ENCODE results near the gene NEDD8. TPM values are rescaled to one million over a fixed set of nuclear protein-coding genes. Genes with fewer than 3 reads are reported as not detected.

NEDD8 gene
- total RNA-seq: 140 and 180 TPM in 2 replicates

GRCh38 chr14:24232121-24232644, at the start of gene NEDD8:
NEDD8 (minus strand) TSS chr14:24232367; CDS start chr14:24232267, 100 bp downstream.

GRCh38 chr14:24271134-24271833, 39.1 kb upstream of the NEDD8 start, which contains the start of gene RABGGTA:
RABGGTA (minus strand) TSS chr14:24271597; CDS start chr14:24271115, 482 bp downstream.

GRCh38 chr14:24262821-24263733, 30.9 kb upstream of the NEDD8 start, which contains the start of gene TGM1:
TGM1 (minus strand) TSS chr14:24263177; CDS start chr14:24262352, 825 bp downstream.

GRCh38 chr14:24232645-24233537, 724 bp upstream of the NEDD8 start, which contains the start of gene GMPR2:
GMPR2 (plus strand) TSS chr14:24232929; CDS start chr14:24233254, 325 bp downstream.

GRCh38 chr14:24215495-24216344, 16.4 kb downstream of the NEDD8 start, which contains the start of gene MDP1:
MDP1 (minus strand) TSS chr14:24216066; CDS start chr14:24215955, 111 bp downstream.

GRCh38 chr14:24212924-24213865, 19.0 kb downstream of the NEDD8 start, which contains the start of gene CHMP4A:
CHMP4A (minus strand) TSS chr14:24213488; CDS start chr14:24213439, 49 bp downstream.

GRCh38 chr14:24195186-24196070, 36.7 kb downstream of the NEDD8 start, which contains the start of gene TM9SF1:
TM9SF1 (minus strand) TSS chr14:24195441; CDS start chr14:24195019, 422 bp downstream.

GRCh38 chr14:24188251-24189058, 43.7 kb downstream of the NEDD8 start, which contains the start of gene IPO4:
IPO4 (minus strand) TSS chr14:24188816; CDS start chr14:24188787, 29 bp downstream.

GRCh38 chr14:24171422-24172260, 60.5 kb downstream of the NEDD8 start, which contains the start of gene REC8:
REC8 (plus strand) TSS chr14:24172080; CDS start chr14:24172553, 473 bp downstream.

Other genes with a start within 250 kb of the NEDD8 start
- 10.5 and 19.1 TPM in 2 replicates for gene DHRS4L2, start 243.4 kb downstream of the NEDD8 start, total RNA-seq
- 0.23 TPM in 1 of 2 replicates, not detected in the other for gene CARMIL3, start 180.4 kb downstream of the NEDD8 start, total RNA-seq
- gene CPNE6, start 160.8 kb downstream of the NEDD8 start, total RNA-seq: not detected in 2 replicates
- gene PCK2, start 138.1 kb downstream of the NEDD8 start, total RNA-seq: 29.8 TPM in 2 replicates
- gene DCAF11, start 117.6 kb downstream of the NEDD8 start, total RNA-seq: 40.7 and 41.4 TPM in 2 replicates
- 0.12 and 3.7 TPM in 2 replicates for gene NRL, start 117.4 kb downstream of the NEDD8 start, total RNA-seq
- 0.09 TPM in 1 of 2 replicates, not detected in the other for gene FITM1, start 101.7 kb downstream of the NEDD8 start, total RNA-seq
- 155 and 162 TPM in 2 replicates for gene PSME1, start 96.2 kb downstream of the NEDD8 start, total RNA-seq
- gene EMC9, start 90.8 kb downstream of the NEDD8 start, total RNA-seq: 10.2 and 11.3 TPM in 2 replicates
- 48.4 and 65.5 TPM in 2 replicates for gene PSME2, start 85.8 kb downstream of the NEDD8 start, total RNA-seq
- 44.8 and 49.7 TPM in 2 replicates for gene RNF31, start 84.9 kb downstream of the NEDD8 start, total RNA-seq
- 26.7 and 48.1 TPM in 2 replicates for gene IRF9, start 71.1 kb downstream of the NEDD8 start, total RNA-seq
- 15.1 and 18.4 TPM in 2 replicates for gene REC8, start 60.3 kb downstream of the NEDD8 start, total RNA-seq
- gene IPO4, start 43.6 kb downstream of the NEDD8 start, total RNA-seq: 23.9 and 28.9 TPM in 2 replicates
- 54.7 and 58.8 TPM in 2 replicates for gene TM9SF1, start 36.9 kb downstream of the NEDD8 start, total RNA-seq
- not detected in 2 replicates for gene TSSK4, start 26.7 kb downstream of the NEDD8 start, total RNA-seq
- gene CHMP4A, start 18.9 kb downstream of the NEDD8 start, total RNA-seq: 30.9 and 31.7 TPM in 2 replicates
- 16.2 and 17.8 TPM in 2 replicates for gene MDP1, start 16.3 kb downstream of the NEDD8 start, total RNA-seq
- gene GMPR2, start 562 bp upstream of the NEDD8 start, total RNA-seq: 30.3 and 55.7 TPM in 2 replicates
- 48.6 and 58.6 TPM in 2 replicates for gene TINF2, start 10.3 kb upstream of the NEDD8 start, total RNA-seq
- 1.0 and 7.9 TPM in 2 replicates for gene TGM1, start 30.8 kb upstream of the NEDD8 start, total RNA-seq
- 23.0 and 27.1 TPM in 2 replicates for gene RABGGTA, start 39.2 kb upstream of the NEDD8 start, total RNA-seq
- gene DHRS1, start 67.4 kb upstream of the NEDD8 start, total RNA-seq: 6.9 and 26.3 TPM in 2 replicates
- gene NOP9, start 67.5 kb upstream of the NEDD8 start, total RNA-seq: 10.9 and 11.0 TPM in 2 replicates
- gene CIDEB, start 75.6 kb upstream of the NEDD8 start, total RNA-seq: 1.0 and 1.2 TPM in 2 replicates
- 1.5 and 6.7 TPM in 2 replicates for gene LTB4R2, start 77.8 kb upstream of the NEDD8 start, total RNA-seq
- 2.1 and 4.5 TPM in 2 replicates for gene LTB4R, start 79.1 kb upstream of the NEDD8 start, total RNA-seq
- 0.26 and 2.1 TPM in 2 replicates for gene ADCY4, start 102.7 kb upstream of the NEDD8 start, total RNA-seq
- 0.35 and 0.51 TPM in 2 replicates for gene RIPK3, start 107.6 kb upstream of the NEDD8 start, total RNA-seq
- 59.5 and 83.0 TPM in 2 replicates for gene NFATC4, start 135.8 kb upstream of the NEDD8 start, total RNA-seq
- 24.0 and 31.4 TPM in 2 replicates for gene NYNRIN, start 166.6 kb upstream of the NEDD8 start, total RNA-seq
- gene CBLN3, start 197.3 kb upstream of the NEDD8 start, total RNA-seq: 3.1 and 6.9 TPM in 2 replicates
- 35.0 and 37.8 TPM in 2 replicates for gene KHNYN, start 197.6 kb upstream of the NEDD8 start, total RNA-seq
- 14.7 and 15.6 TPM in 2 replicates for gene SDR39U1, start 210.4 kb upstream of the NEDD8 start, total RNA-seq